Measurements from ENCODE around the gene MAPK8.

Gene MAPK8

GRCh38 chr10:48477141-48477540 lies 170.7 kb downstream of the MAPK8 start:
- no peak for DNase-seq (ENCODE audit: low spot score)

GRCh38 chr10:48477616-48478015 lies 171.1 kb downstream of the MAPK8 start:
- DNase-seq (ENCODE audit: low spot score) = no peak

- no peak for DNase-seq (ENCODE audit: low spot score)
These were observed 172.0 kb downstream of the MAPK8 start for GRCh38 chr10:48478469-48478868.

- DNase-seq (ENCODE audit: low spot score) = no peak
These were observed 172.7 kb downstream of the MAPK8 start for GRCh38 chr10:48478980-48479811.

- DNase-seq (ENCODE audit: low spot score) = no peak
These were observed 174.2 kb downstream of the MAPK8 start for GRCh38 chr10:48480397-48481374.

GRCh38 chr10:48481385-48481784 lies 174.9 kb downstream of the MAPK8 start:
- no peak for DNase-seq (ENCODE audit: low spot score)

GRCh38 chr10:48482207-48482606 lies 175.7 kb downstream of the MAPK8 start:
- DNase-seq (ENCODE audit: low spot score) = no peak

GRCh38 chr10:48484911-48485310 lies 178.4 kb downstream of the MAPK8 start:
- no peak for DNase-seq (ENCODE audit: low spot score)

- DNase-seq (ENCODE audit: low spot score) = no peak
These were observed 179.2 kb downstream of the MAPK8 start for GRCh38 chr10:48485711-48486110.

GRCh38 chr10:48487244-48487643 lies 180.8 kb downstream of the MAPK8 start:
- no peak for DNase-seq (ENCODE audit: low spot score)

All from HuH-7 (cell line).